Measurements from ENCODE around the gene MDK. TPM values are rescaled to one million over a fixed set of nuclear protein-coding genes. Genes with fewer than 3 reads are reported as not detected.

The MDK gene
- total RNA-seq, 4 donors from 2014 or later: 4.0 to 23.8 (median 8.1) TPM

GRCh38 chr11:46404476-46405017 lies 23.1 kb downstream of the MDK start:
- TF ChIP-seq CTCF (IDR thresholded peaks at IDR 0.05; ENCODE audit: low read depth): no peak

- no peak for TF ChIP-seq CTCF (IDR thresholded peaks at IDR 0.05; ENCODE audit: low read depth)
These were observed 26.2 kb downstream of the MDK start for GRCh38 chr11:46407635-46408034.

DNA sequence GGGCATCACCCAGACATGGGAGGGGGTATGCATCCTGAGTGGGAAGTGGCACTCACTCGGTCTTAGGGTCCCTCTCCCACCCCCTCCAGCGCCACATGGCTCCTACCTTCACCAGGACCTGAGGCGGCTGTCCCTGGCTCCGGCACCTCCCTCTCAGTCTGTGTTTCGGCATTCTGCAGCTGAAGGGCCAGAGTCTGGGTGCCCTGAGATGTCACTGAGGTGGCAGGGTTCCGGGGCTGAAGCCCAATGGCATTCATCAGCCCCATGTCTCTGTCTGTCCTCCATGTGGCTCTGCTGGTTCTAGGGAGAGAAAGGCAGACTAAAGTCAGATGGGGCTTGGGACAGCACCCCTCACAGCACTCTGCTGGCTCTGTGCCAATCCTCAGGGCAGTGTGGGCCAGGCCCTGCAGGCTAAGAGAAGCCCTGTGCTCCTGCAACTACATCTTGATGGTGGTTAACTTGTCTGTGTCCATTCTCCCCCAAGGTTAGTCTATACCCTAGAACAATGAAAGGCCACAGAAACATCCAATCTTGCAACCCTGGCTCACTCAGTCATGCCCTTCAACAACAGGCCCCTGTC lies 27.0 kb downstream of the MDK start:
- no peak for TF ChIP-seq CTCF (IDR thresholded peaks at IDR 0.05; ENCODE audit: low read depth)

DNA sequence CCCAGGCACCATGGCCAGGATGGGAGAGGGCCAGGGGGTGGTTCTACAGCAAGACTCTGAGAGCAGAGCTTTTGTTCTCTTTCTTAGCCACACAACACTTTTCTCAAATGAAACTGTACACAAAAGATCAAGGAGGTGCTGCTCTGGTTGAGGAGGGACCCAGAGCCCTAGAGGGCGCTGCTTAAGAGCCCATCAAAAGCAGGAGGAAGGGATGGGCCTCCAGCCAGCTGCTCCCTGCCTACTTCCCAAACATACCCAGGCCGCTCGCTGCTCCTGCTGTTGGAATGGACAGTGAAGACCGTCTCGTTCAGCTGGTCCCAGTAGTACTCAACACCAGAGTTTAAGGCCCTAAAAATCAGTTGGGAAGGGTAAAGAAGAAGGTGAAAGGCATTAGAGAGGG lies 28.6 kb downstream of the MDK start:
- TF ChIP-seq CTCF (IDR thresholded peaks at IDR 0.05; ENCODE audit: low read depth): no peak

- no peak for TF ChIP-seq CTCF (IDR thresholded peaks at IDR 0.05; ENCODE audit: low read depth)
These were observed 32.4 kb downstream of the MDK start for GRCh38 chr11:46413760-46414465.

GRCh38 chr11:46414466-46414796 lies 33.0 kb downstream of the MDK start:
- TF ChIP-seq CTCF (IDR thresholded peaks at IDR 0.05; ENCODE audit: low read depth): no peak

- no peak for TF ChIP-seq CTCF (IDR thresholded peaks at IDR 0.05; ENCODE audit: low read depth)
These were observed 33.4 kb downstream of the MDK start for GRCh38 chr11:46414879-46415278.
